Measurements from ENCODE around the gene GAGE12G. TPM values are rescaled to one million over a fixed set of nuclear protein-coding genes. Genes with fewer than 3 reads are reported as not detected.
"Not testable (repeated sequence)": the region's sequence is repeated elsewhere in the genome, so short reads cannot be mapped to it uniquely, and the experiment has no call there.

GAGE12G gene
- total and polyA plus RNA-seq, 10 of the 15 experiments (the other 5 are each of a cell fraction or from before 2014, with no cell fraction given) = not detected

- POLR2A ChIA-PET; H3K9me3 ChIP-seq (replicated peaks; ENCODE audit: control insufficient read depth, insufficient read depth, low read length); H4K20me1 ChIP-seq (ENCODE audit: control insufficient read depth, insufficient read depth); RAD21 ChIA-PET (ENCODE audit: unreplicated experiment); SMC1A ChIA-PET (ENCODE audit: uncharacterized antibody, unreplicated experiment); H3K4me1 ChIP-seq (ENCODE audit: control insufficient read depth, insufficient read depth, low read length); H3K9ac ChIP-seq (ENCODE audit: control insufficient read depth, insufficient read depth, low read length); H2AFZ ChIP-seq (ENCODE audit: control insufficient read depth, low read depth, low read length); H3K4me3 ChIP-seq; H3K79me2 ChIP-seq (ENCODE audit: control insufficient read depth, insufficient read depth, low read length); ATAC-seq; intact Hi-C loops (cut with micrococcal nuclease; ENCODE audit: unreplicated experiment); in situ Hi-C loops (cut with MboI); H3K4me2 ChIP-seq (ENCODE audit: control insufficient read depth, insufficient read depth); CTCF ChIA-PET; BruUV-seq (replicated peaks); H3K27ac ChIP-seq (ENCODE audit: control insufficient read depth, insufficient read depth); FAIRE-seq; H3K27me3 ChIP-seq (replicated peaks in 1 of 2; ENCODE audit: control insufficient read depth in 2 of 2, insufficient read depth in 2 of 2, low read length in 1 of 2); DNase-seq (ENCODE audit: low read depth, low spot score); H3K36me3 ChIP-seq (ENCODE audit: control insufficient read depth in 2 of 2, insufficient read depth in 2 of 2, low read length in 1 of 2): not testable (repeated sequence)
- WGBS (ENCODE audit: insufficient coverage, insufficient replicate concordance, low lambda C conversion rate, missing lambda C conversion rate) = no CpG with 5 or more reads among the region's 16 CpGs
Observed at GRCh38 chrX:49579649-49580048, 9.4 kb downstream of the GAGE12G start, which contains the start of gene GAGE12H. Gene GAGE12H, plus strand, starts transcription at chrX:49579949. Its CDS starts 1,155 bp downstream, at chrX:49581104.

GRCh38 chrX:49589196-49589595, 19.0 kb downstream of the GAGE12G start, which contains the start of gene GAGE2A:
Gene GAGE2A, plus strand, starts transcription at chrX:49589496. Its CDS starts 1,155 bp downstream, at chrX:49590651.
- DNase-seq (ENCODE audit: low read depth, low spot score); H3K36me3 ChIP-seq (ENCODE audit: control insufficient read depth in 2 of 2, insufficient read depth in 2 of 2, low read length in 1 of 2); H3K27me3 ChIP-seq (replicated peaks in 1 of 2; ENCODE audit: control insufficient read depth in 2 of 2, insufficient read depth in 2 of 2, low read length in 1 of 2); H3K4me1 ChIP-seq (ENCODE audit: control insufficient read depth, insufficient read depth, low read length); H3K4me2 ChIP-seq (ENCODE audit: control insufficient read depth, insufficient read depth); BruUV-seq (replicated peaks); intact Hi-C loops (cut with micrococcal nuclease; ENCODE audit: unreplicated experiment); H3K9me3 ChIP-seq (replicated peaks; ENCODE audit: control insufficient read depth, insufficient read depth, low read length); H2AFZ ChIP-seq (ENCODE audit: control insufficient read depth, low read depth, low read length); POLR2A ChIA-PET; H3K79me2 ChIP-seq (ENCODE audit: control insufficient read depth, insufficient read depth, low read length); in situ Hi-C loops (cut with MboI); H3K27ac ChIP-seq (ENCODE audit: control insufficient read depth, insufficient read depth); H4K20me1 ChIP-seq (ENCODE audit: control insufficient read depth, insufficient read depth); SMC1A ChIA-PET (ENCODE audit: uncharacterized antibody, unreplicated experiment); FAIRE-seq; RAD21 ChIA-PET (ENCODE audit: unreplicated experiment); ATAC-seq; CTCF ChIA-PET; H3K4me3 ChIP-seq; H3K9ac ChIP-seq (ENCODE audit: control insufficient read depth, insufficient read depth, low read length): not testable (repeated sequence)
- no CpG with 5 or more reads among the region's 16 CpGs for WGBS (ENCODE audit: insufficient coverage, insufficient replicate concordance, low lambda C conversion rate, missing lambda C conversion rate)

GRCh38 chrX:49589769-49590478, 19.7 kb downstream of the GAGE12G start:
- H3K4me2 ChIP-seq (ENCODE audit: control insufficient read depth, insufficient read depth); H2AFZ ChIP-seq (ENCODE audit: control insufficient read depth, low read depth, low read length); H3K79me2 ChIP-seq (ENCODE audit: control insufficient read depth, insufficient read depth, low read length); RAD21 ChIA-PET (ENCODE audit: unreplicated experiment); H4K20me1 ChIP-seq (ENCODE audit: control insufficient read depth, insufficient read depth); H3K27me3 ChIP-seq (replicated peaks in 1 of 2; ENCODE audit: control insufficient read depth in 2 of 2, insufficient read depth in 2 of 2, low read length in 1 of 2); SMC1A ChIA-PET (ENCODE audit: uncharacterized antibody, unreplicated experiment); POLR2A ChIA-PET; BruUV-seq (replicated peaks); H3K4me3 ChIP-seq; CTCF ChIA-PET; FAIRE-seq; DNase-seq (ENCODE audit: low read depth, low spot score); H3K9ac ChIP-seq (ENCODE audit: control insufficient read depth, insufficient read depth, low read length); intact Hi-C loops (cut with micrococcal nuclease; ENCODE audit: unreplicated experiment); in situ Hi-C loops (cut with MboI); ATAC-seq; H3K27ac ChIP-seq (ENCODE audit: control insufficient read depth, insufficient read depth); H3K36me3 ChIP-seq (ENCODE audit: control insufficient read depth in 2 of 2, insufficient read depth in 2 of 2, low read length in 1 of 2); H3K4me1 ChIP-seq (ENCODE audit: control insufficient read depth, insufficient read depth, low read length); H3K9me3 ChIP-seq (replicated peaks; ENCODE audit: control insufficient read depth, insufficient read depth, low read length): not testable (repeated sequence)
- WGBS (ENCODE audit: insufficient coverage, insufficient replicate concordance, low lambda C conversion rate, missing lambda C conversion rate) = 70% methylated on average over 29 of the region's 37 CpGs

GRCh38 chrX:49590488-49590887, 20.3 kb downstream of the GAGE12G start:
- intact Hi-C loops (cut with micrococcal nuclease; ENCODE audit: unreplicated experiment); FAIRE-seq; H3K27me3 ChIP-seq (replicated peaks in 1 of 2; ENCODE audit: control insufficient read depth in 2 of 2, insufficient read depth in 2 of 2, low read length in 1 of 2); H3K4me3 ChIP-seq; POLR2A ChIA-PET; H2AFZ ChIP-seq (ENCODE audit: control insufficient read depth, low read depth, low read length); H3K4me1 ChIP-seq (ENCODE audit: control insufficient read depth, insufficient read depth, low read length); H3K9me3 ChIP-seq (replicated peaks; ENCODE audit: control insufficient read depth, insufficient read depth, low read length); BruUV-seq (replicated peaks); H3K9ac ChIP-seq (ENCODE audit: control insufficient read depth, insufficient read depth, low read length); RAD21 ChIA-PET (ENCODE audit: unreplicated experiment); H3K36me3 ChIP-seq (ENCODE audit: control insufficient read depth in 2 of 2, insufficient read depth in 2 of 2, low read length in 1 of 2); ATAC-seq; in situ Hi-C loops (cut with MboI); H3K4me2 ChIP-seq (ENCODE audit: control insufficient read depth, insufficient read depth); CTCF ChIA-PET; DNase-seq (ENCODE audit: low read depth, low spot score); H4K20me1 ChIP-seq (ENCODE audit: control insufficient read depth, insufficient read depth); SMC1A ChIA-PET (ENCODE audit: uncharacterized antibody, unreplicated experiment); H3K79me2 ChIP-seq (ENCODE audit: control insufficient read depth, insufficient read depth, low read length); H3K27ac ChIP-seq (ENCODE audit: control insufficient read depth, insufficient read depth): not testable (repeated sequence)
- 66% methylated on average over 12 of the region's 17 CpGs for WGBS (ENCODE audit: insufficient coverage, insufficient replicate concordance, low lambda C conversion rate, missing lambda C conversion rate)

Data from GM12878 (cell line).